OCI-LY3 (cell line): ENCODE data around the gene PSMG2.

ENCODE experiments used
- H2AFZ ChIP-seq: fragments of 200-600, 300-600 bp; shearing (Covaris generic); 2 replicates; pipeline ENCODE4 v1.6.0; 2014; ENCODE audit warnings: antibody characterized with exemption, low read depth, low read length
- H3K27ac ChIP-seq: fragments of 200-600, 300-600 bp; sonication (generic); 2 replicates; pipeline ENCODE4 v1.5.1; 2014; ENCODE audit warnings: mild to moderate bottlenecking, low read length, moderate library complexity, mixed read lengths
- H3K27me3 ChIP-seq: fragments of 200-600, 300-600 bp; sonication (generic); 2 replicates; pipeline ENCODE4 v1.6.1; 2014; ENCODE audit warnings: low read depth, low read length, mixed read lengths
- H3K36me3 ChIP-seq: fragments of 200-600, 300-600 bp; sonication (generic); replicated peaks from 2 replicates; pipeline ENCODE3; 2014; ENCODE audit warnings: low read depth, low read length, mixed read lengths
- H3K4me1 ChIP-seq: fragments of 300-600, 200-600 bp; sonication (generic); 2 replicates; pipeline ENCODE4 v1.6.1; 2014; ENCODE audit warnings: low read length, mixed read lengths
- H3K4me2 ChIP-seq: fragments of 200-600, 300-600 bp; sonication (generic); 2 replicates; pipeline ENCODE4 v1.6.1; 2014; ENCODE audit warnings: low read length, mixed read lengths
- H3K4me3 ChIP-seq: fragments of 300-600, 200-600 bp; sonication (generic); 2 replicates; pipeline ENCODE4 v1.5.1; 2014; ENCODE audit warnings: antibody characterized with exemption, mild to moderate bottlenecking, low read length, moderate library complexity
- H3K79me2 ChIP-seq: fragments of 300-600, 200-600 bp; shearing (Covaris generic); 2 replicates; pipeline ENCODE4 v1.6.1; 2014; ENCODE audit warnings: mild to moderate bottlenecking, low read length, mixed read lengths
- H3K9ac ChIP-seq: fragments of 300-600, 200-600 bp; shearing (Covaris generic); 2 replicates; pipeline ENCODE4 v1.6.0; 2014; ENCODE audit warnings: mild to moderate bottlenecking, low read length, moderate library complexity
- H3K9me3 ChIP-seq: fragments of 200-600, 300-600 bp; shearing (Covaris generic); 2 replicates; pipeline ENCODE4 v1.6.1; 2014; ENCODE audit warnings: low read length, mixed read lengths; ENCODE audit not compliant: insufficient read depth
- H4K20me1 ChIP-seq: fragments of 200-600, 300-600 bp; sonication (generic); 2 replicates; pipeline ENCODE4 v1.6.1; 2016; ENCODE audit warnings: low read length, mixed read lengths; ENCODE audit not compliant: insufficient read depth
- CTCF ChIP-seq: fragments of 200-600, 300-600 bp; sonication (generic); IDR thresholded peaks from 2 replicates; pipeline ENCODE4 v1.5.1; 2014; ENCODE audit warnings: antibody characterized with exemption, low read length, low read depth
- EZH2phosphoT487 ChIP-seq: fragments of 200-600 bp; shearing (Covaris generic); IDR thresholded peaks from 2 replicates; pipeline ENCODE4 v1.6.1; 2018; ENCODE audit warnings: antibody characterized with exemption, mixed run types, low read depth

Gene PSMG2

GRCh38 chr18:12721495-12722275 is 18.8 kb downstream of the PSMG2 start:
- H3K4me2 ChIP-seq = no peak overlapping the region
- H3K27me3 ChIP-seq = no peaks in the 10 kb centered on the region
- no peak overlapping the region for H2AFZ ChIP-seq
- H3K4me3 ChIP-seq = no peak overlapping the region
- no peaks in the 10 kb centered on the region; the same call in 1 of the 2 replicates for H4K20me1 ChIP-seq
- peak overlapping the region; percentile 28; the same call in 1 of the 2 replicates for H3K27ac ChIP-seq
- no peak for TF ChIP-seq EZH2phosphoT487
- TF ChIP-seq CTCF = no peak
- peaks cover 13% of the 10 kb centered on the region for H3K4me1 ChIP-seq
- no peak overlapping the region for H3K9ac ChIP-seq
- no peaks in the 10 kb centered on the region for H3K9me3 ChIP-seq
- no peaks in the 10 kb centered on the region; the same call in 1 of the 2 replicates for H3K79me2 ChIP-seq
- peaks cover 36% of the 10 kb centered on the region for H3K36me3 ChIP-seq

GRCh38 chr18:12722731-12723130 is 19.9 kb downstream of the PSMG2 start:
- H3K9me3 ChIP-seq = no peaks in the 10 kb centered on the region
- no peak overlapping the region for H3K27ac ChIP-seq
- H3K9ac ChIP-seq = no peak overlapping the region
- no peaks in the 10 kb centered on the region for H3K27me3 ChIP-seq
- H4K20me1 ChIP-seq = no peaks in the 10 kb centered on the region; the same call in 1 of the 2 replicates
- H2AFZ ChIP-seq = no peak overlapping the region
- H3K79me2 ChIP-seq = no peaks in the 10 kb centered on the region
- H3K4me1 ChIP-seq = peaks cover 13% of the 10 kb centered on the region
- no peak overlapping the region for H3K4me2 ChIP-seq
- no peak for TF ChIP-seq EZH2phosphoT487
- TF ChIP-seq CTCF = no peak
- no peak overlapping the region for H3K4me3 ChIP-seq
- peaks cover 31% of the 10 kb centered on the region for H3K36me3 ChIP-seq

- H2AFZ ChIP-seq = no peak overlapping the region
- H3K27ac ChIP-seq = no peak overlapping the region
- H4K20me1 ChIP-seq = no peaks in the 10 kb centered on the region; the same call in 1 of the 2 replicates
- no peak overlapping the region for H3K4me2 ChIP-seq
- H3K4me1 ChIP-seq = peaks cover 8% of the 10 kb centered on the region
- H3K9me3 ChIP-seq = no peaks in the 10 kb centered on the region
- H3K9ac ChIP-seq = no peak overlapping the region
- TF ChIP-seq CTCF (no peak), EZH2phosphoT487 (no peak)
- H3K4me3 ChIP-seq = no peak overlapping the region
- H3K79me2 ChIP-seq = no peaks in the 10 kb centered on the region
- H3K36me3 ChIP-seq = peaks cover 25% of the 10 kb centered on the region
- no peaks in the 10 kb centered on the region for H3K27me3 ChIP-seq
Observed at GRCh38 chr18:12726331-12726730, 23.5 kb downstream of the PSMG2 start.

- peaks cover 2% of the 10 kb centered on the region for H3K4me1 ChIP-seq
- TF ChIP-seq EZH2phosphoT487 (no peak), CTCF (peak; percentile 88)
- H2AFZ ChIP-seq = no peak overlapping the region
- H3K27me3 ChIP-seq = no peaks in the 10 kb centered on the region
- no peaks in the 10 kb centered on the region; the same call in 1 of the 2 replicates for H4K20me1 ChIP-seq
- H3K27ac ChIP-seq = no peak overlapping the region
- peaks cover 22% of the 10 kb centered on the region for H3K36me3 ChIP-seq
- H3K79me2 ChIP-seq = no peaks in the 10 kb centered on the region
- no peak overlapping the region for H3K4me3 ChIP-seq
- no peaks in the 10 kb centered on the region for H3K9me3 ChIP-seq
- no peak overlapping the region for H3K4me2 ChIP-seq
- no peak overlapping the region for H3K9ac ChIP-seq
Observed at GRCh38 chr18:12726774-12727550, 24.1 kb downstream of the PSMG2 start.
